GM10248 (cell line): Measurements from ENCODE around the gene COX11.

Source experiments
- CTCF ChIA-PET: fragments of 300-600 bp; sonication (Branson Sonifier 250); formaldehyde crosslinking; extraction: SDS; loops from one replicate; lab custom pipeline; 2021; ENCODE audit warnings: antibody characterized with exemption; lab: Yijun Ruan, JAX
- POLR2A ChIA-PET: fragments of 350-650 bp; sonication (Branson Sonifier 250); formaldehyde crosslinking; extraction: SDS; loops from one replicate; lab custom pipeline; 2020; ENCODE audit warnings: antibody characterized with exemption; lab: Yijun Ruan, JAX
- DNase-seq: peaks from one replicate; pipeline ENCODE4 v3.0.0; 2012; ENCODE audit errors: extremely low spot score
- TF ChIP-seq, protein P1 (sequence below): IDR thresholded peaks from 2 replicates; pipeline ENCODE4 v1.5.1; 2012; ENCODE audit warnings: mild to moderate bottlenecking, low read depth; ENCODE audit errors: extremely low read depth, missing control alignments, control extremely low read depth

Gene COX11

GRCh38 chr17:54971147-54971546, 2.7 kb upstream of the COX11 start:
- ChIA-PET CTCF (interaction anchor here (1.5 to 2.5 kb wide), 2 partner anchors 21 to 385 kb away, joined by 5 to 10 read pairs; no protein-coding TSS in a partner anchor), POLR2A (interaction anchor here (0.6 kb wide), 1 partner anchor 99 kb away, joined by 3 read pairs; no protein-coding TSS in a partner anchor)
- no peak for DNase-seq
- TF ChIP-seq, protein P1, sequence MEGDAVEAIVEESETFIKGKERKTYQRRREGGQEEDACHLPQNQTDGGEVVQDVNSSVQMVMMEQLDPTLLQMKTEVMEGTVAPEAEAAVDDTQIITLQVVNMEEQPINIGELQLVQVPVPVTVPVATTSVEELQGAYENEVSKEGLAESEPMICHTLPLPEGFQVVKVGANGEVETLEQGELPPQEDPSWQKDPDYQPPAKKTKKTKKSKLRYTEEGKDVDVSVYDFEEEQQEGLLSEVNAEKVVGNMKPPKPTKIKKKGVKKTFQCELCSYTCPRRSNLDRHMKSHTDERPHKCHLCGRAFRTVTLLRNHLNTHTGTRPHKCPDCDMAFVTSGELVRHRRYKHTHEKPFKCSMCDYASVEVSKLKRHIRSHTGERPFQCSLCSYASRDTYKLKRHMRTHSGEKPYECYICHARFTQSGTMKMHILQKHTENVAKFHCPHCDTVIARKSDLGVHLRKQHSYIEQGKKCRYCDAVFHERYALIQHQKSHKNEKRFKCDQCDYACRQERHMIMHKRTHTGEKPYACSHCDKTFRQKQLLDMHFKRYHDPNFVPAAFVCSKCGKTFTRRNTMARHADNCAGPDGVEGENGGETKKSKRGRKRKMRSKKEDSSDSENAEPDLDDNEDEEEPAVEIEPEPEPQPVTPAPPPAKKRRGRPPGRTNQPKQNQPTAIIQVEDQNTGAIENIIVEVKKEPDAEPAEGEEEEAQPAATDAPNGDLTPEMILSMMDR = no peak

- TF ChIP-seq, protein P1 = no peak
- ChIA-PET CTCF (interaction anchor here (1.0 to 2.5 kb wide), 7 partner anchors 10 to 386 kb away, joined by 3 to 10 read pairs (median 3); no protein-coding TSS in a partner anchor), POLR2A (no interaction called here)
- DNase-seq = no peak
These were observed 1.5 kb upstream of the COX11 start for GRCh38 chr17:54969658-54970572.

DNA sequence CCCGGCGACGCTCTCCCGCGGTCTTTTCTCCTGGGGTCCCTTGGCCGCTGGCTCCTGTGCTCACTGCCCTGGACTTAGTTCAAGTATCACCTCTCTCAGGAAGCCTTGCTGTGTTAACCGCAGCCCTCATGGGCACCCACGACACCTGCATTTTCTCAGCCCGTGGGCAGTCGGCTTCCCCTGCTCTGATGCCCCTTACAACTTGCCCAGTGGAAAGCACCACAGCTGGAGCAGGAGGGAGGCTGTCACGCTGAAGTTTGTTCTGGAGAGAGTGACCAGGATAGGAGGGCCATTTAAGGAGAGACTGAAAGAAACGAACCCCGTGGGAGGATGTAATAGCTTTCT, 506 bp upstream of the COX11 start:
- POLR2A ChIA-PET = no interaction called here
- DNase-seq = no peak

DNA sequence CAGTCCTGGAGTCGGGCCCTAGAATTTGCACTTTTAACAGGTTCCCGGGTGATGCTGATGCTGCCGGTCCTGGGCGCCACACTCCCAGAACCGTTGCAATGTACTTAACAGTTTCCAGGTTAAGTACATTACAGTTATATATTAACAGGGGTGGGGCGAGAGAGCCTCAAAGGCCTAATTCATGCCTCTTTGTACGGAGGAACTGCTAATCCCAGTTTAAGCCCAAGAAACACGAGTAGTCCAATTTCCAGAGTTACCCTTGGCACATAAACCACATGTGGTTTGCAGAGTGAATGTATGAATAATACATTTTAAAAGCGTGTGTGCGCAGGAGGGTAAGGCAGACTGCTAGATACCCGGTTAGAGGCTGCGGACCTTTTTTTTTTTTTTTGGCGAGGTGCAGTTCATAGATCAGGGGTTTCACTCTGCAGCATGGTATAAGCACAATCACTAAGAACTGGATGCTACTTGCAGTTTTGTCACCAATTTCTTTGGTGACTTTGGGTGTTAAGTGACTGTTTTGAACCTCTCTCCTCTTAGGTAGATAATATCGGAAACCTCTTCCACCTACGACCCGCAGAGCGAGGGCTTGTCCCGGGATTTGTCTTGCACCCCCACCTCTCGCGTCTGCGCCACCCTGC, 713 bp downstream of the COX11 start:
- POLR2A ChIA-PET = interaction anchor here (0.5 kb wide), 1 partner anchor 21 kb away, joined by 3 read pairs; no protein-coding TSS in a partner anchor
- peak; percentile 46 for DNase-seq
- TF ChIP-seq, protein P1 = no peak
- CTCF ChIA-PET = no interaction called here

More for the DNA sequence above, 506 bp upstream of the COX11 start:
- CTCF ChIA-PET = interaction anchor here (0.8 to 2.5 kb wide), 7 partner anchors 9 to 327 kb away, joined by 3 to 10 read pairs (median 3); no protein-coding TSS in a partner anchor
- TF ChIP-seq, protein P1 = no peak

GRCh38 chr17:54956791-54957190, 11.7 kb downstream of the COX11 start:
- TF ChIP-seq, protein P1 = no peak
- ChIA-PET POLR2A (no interaction called here), CTCF (no interaction called here)
- DNase-seq = no peak

- ChIA-PET POLR2A (no interaction called here), CTCF (no interaction called here)
- TF ChIP-seq, protein P1 = no peak
- DNase-seq = no peak
These were observed 17.2 kb downstream of the COX11 start for GRCh38 chr17:54951286-54951685.
